DMS 273 (cell line): ENCODE measurements around the gene CHRNA4.
A peak's percentile ranks its signal among the peaks of the same experiment; 100 is the strongest.

Experiments used
- DNase-seq: peaks from one replicate; lab custom pipeline; 2025; ENCODE audit not compliant: unreplicated experiment; lab: John Stamatoyannopoulos, UW

Gene CHRNA4

GRCh38 chr20:63294536-63294900 lies 66.6 kb downstream of the CHRNA4 start:
- DNase-seq = no peak

DNA sequence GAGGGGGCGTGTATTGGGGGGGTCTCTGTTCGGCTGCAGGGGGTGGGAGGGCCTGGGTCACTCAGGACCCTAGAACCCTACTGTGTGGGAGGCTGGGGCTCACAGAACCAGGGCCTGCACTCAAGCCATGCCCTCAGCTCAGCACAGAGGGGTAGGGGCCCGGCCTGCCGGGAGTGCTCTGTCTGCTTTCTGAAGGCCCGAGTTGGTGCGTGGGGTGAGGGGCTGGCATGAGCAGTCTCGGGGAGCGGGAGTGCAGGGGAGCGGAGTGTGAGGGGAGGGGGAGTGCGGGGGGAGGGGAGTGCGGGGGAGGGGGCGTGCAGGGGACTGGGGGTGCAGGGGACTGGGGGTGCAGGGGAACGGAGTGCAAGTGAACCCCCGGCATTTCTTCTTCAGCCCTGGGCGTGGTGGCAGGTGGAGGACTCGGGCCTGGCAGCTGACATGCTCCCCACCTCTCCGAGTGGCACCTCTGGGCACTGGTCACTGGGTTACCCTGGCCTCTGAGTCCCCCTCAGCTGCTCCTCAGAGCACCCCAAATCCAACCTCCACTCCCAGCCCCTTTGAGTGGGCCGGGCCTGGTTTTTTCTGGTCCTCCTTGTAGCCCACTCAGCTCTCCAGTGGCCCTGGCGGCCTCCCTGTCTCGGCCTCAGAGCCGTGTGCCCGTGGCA lies 67.1 kb downstream of the CHRNA4 start:
- DNase-seq = peak; percentile 40

- DNase-seq = no peak
Observed at GRCh38 chr20:63293456-63293855, 67.7 kb downstream of the CHRNA4 start.
